Astrocyte (in vitro differentiated cells and primary cell): ENCODE results near the gene BRAP.

Experiments used
- CTCF ChIP-seq: IDR thresholded peaks from 2 replicates; pipeline ENCODE4 v1.5.1; 2011; ENCODE audit warnings: low read depth, mild to moderate bottlenecking, inconsistent platforms, low read length, moderate library complexity; ENCODE audit not compliant: insufficient read depth
- EZH2 ChIP-seq: IDR thresholded peaks from 2 replicates; pipeline ENCODE4 v1.6.1; 2012; ENCODE audit warnings: mild to moderate bottlenecking, low read length, inconsistent platforms; ENCODE audit not compliant: insufficient read depth

GRCh38 chr12:111606767-111607230 lies 79.0 kb downstream of the BRAP start:
- TF ChIP-seq CTCF (no peak), EZH2 (no peak)
